H1 (cell line): ENCODE results near the gene CXCR4. TPM values are rescaled to one million over a fixed set of nuclear protein-coding genes. Genes with fewer than 3 reads are reported as not detected.

Experiments used
- BACH1 ChIP-seq: IDR thresholded peaks from 2 replicates; pipeline ENCODE4 v1.6.1; 2012; ENCODE audit warnings: low read length, improper control_type of control experiment
- CEBPB ChIP-seq: IDR thresholded peaks from 2 replicates; pipeline ENCODE4 v1.6.1; 2012; ENCODE audit warnings: low read depth, low read length
- CHD7 ChIP-seq: fragments of 300-600 bp; sonication (generic); IDR thresholded peaks from 2 replicates; pipeline ENCODE4 v1.7.1; 2012; ENCODE audit warnings: low read length, moderate library complexity, mild to moderate bottlenecking, inconsistent platforms; ENCODE audit not compliant: insufficient replicate concordance
- FOSL1 ChIP-seq: IDR thresholded peaks from 2 replicates; pipeline ENCODE4 v1.6.1; 2011; ENCODE audit warnings: mild to moderate bottlenecking, low read depth, low read length, moderate library complexity; ENCODE audit not compliant: insufficient read depth
- JUN ChIP-seq: IDR thresholded peaks from 2 replicates; pipeline ENCODE4 v1.6.1; 2011; ENCODE audit warnings: low read depth, mild to moderate bottlenecking, improper control_type of control experiment, low read length
- KDM4A ChIP-seq: IDR thresholded peaks from one replicate; pipeline ENCODE4 v1.7.1; 2012; ENCODE audit warnings: low read depth, mild to moderate bottlenecking, moderate library complexity, low read length, inconsistent platforms; ENCODE audit not compliant: severe bottlenecking
- MAFK ChIP-seq: IDR thresholded peaks from 2 replicates; pipeline ENCODE4 v1.6.1; 2012; ENCODE audit warnings: low read depth, mild to moderate bottlenecking, improper control_type of control experiment, low read length
- SAP30 ChIP-seq: fragments of 300-600 bp; sonication (generic); IDR thresholded peaks from 2 replicates; pipeline ENCODE4 v1.7.1; 2012; ENCODE audit warnings: low read length, moderate library complexity, mild to moderate bottlenecking, inconsistent platforms; ENCODE audit not compliant: insufficient read depth, insufficient replicate concordance
- SIN3A ChIP-seq, 2 experiments: IDR thresholded peaks in 1 of 2; conservative IDR thresholded peaks in 1 of 2; 2 replicates each; pipeline ENCODE4 v1.6.1; 2011 to 2012; ENCODE audit warnings: low read length in 2 of 2, improper control_type of control experiment in 1 of 2, low read depth in 1 of 2, mild to moderate bottlenecking in 1 of 2
- SUZ12 ChIP-seq: fragments of 200-600 bp; sonication (generic); IDR thresholded peaks from 2 replicates; pipeline ENCODE4 v1.6.1; 2012; ENCODE audit warnings: mild to moderate bottlenecking, inconsistent platforms, low read length, moderate library complexity, mixed read lengths
- polyA plus RNA-seq, 7 experiments: library from polyadenylated mRNA; depleted of rRNA in 3 of 7; stranded (reverse) in 5 of 7; unstranded in 2 of 7; fragments of >200 nt in 5 of 7; fragments of 200-250 nt in 2 of 7; gene quantifications; 1 replicate in 5 of 7; 2 replicates in 1 of 7; 4 replicates in 1 of 7; pipeline versions ENCODE4 v1.2.1 to v1.2.3, GENCODE V29; 2011 to 2013; ENCODE audit warnings: missing spikeins in 2 of 7, mixed read lengths in 2 of 7
- total RNA-seq: library from RNA; stranded (reverse); fragmentation: NEBNext Ultra II Directional; extraction: Animal tissue kit (Norgen Biotek cat#: 25700); gene quantifications from 2 replicates; pipeline ENCODE4 v1.2.1, GENCODE V29; 2021
- TF ChIP-seq, protein P1 (sequence below): IDR thresholded peaks from 2 replicates; pipeline ENCODE4 v1.6.1; 2011; ENCODE audit warnings: low read depth, mild to moderate bottlenecking, low read length; ENCODE audit not compliant: insufficient read depth

The CXCR4 gene
- total and polyA plus RNA-seq, 2 of the 8 experiments (the other 6 are each of a cell fraction or from before 2014, with no cell fraction given), result 1.8 to 2.8 TPM

- TF ChIP-seq CHD7 (no peak), BACH1 (no peak), SUZ12 (no peak), CEBPB (no peak), SAP30 (no peak), FOSL1 (no peak), JUN (no peak), SIN3A (conservative IDR thresholded peaks at IDR 0.05 in 1 of 2, IDR thresholded peaks at IDR 0.05 in 1 of 2; ENCODE audit: low read depth in 1 of 2, low read length in 2 of 2) (no peak), MAFK (no peak), KDM4A (no peak)
- TF ChIP-seq, protein P1, sequence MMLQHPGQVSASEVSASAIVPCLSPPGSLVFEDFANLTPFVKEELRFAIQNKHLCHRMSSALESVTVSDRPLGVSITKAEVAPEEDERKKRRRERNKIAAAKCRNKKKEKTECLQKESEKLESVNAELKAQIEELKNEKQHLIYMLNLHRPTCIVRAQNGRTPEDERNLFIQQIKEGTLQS, result no peak
Observed at GRCh38 chr2:136162438-136162837, 44.5 kb upstream of the CXCR4 start (continued).
